Stimulated activated naive CD8-positive, alpha-beta T cell treated with anti-CD3 and anti-CD28 coated beads, Interleukin-15, Interleukin-2, amounts not matched to agents 100 ng/mL and 50 ng/mL, for 24 hours (primary cell): Measurements from ENCODE around the gene RABL2A.
"Not testable (repeated sequence)": the region's sequence is repeated elsewhere in the genome, so short reads cannot be mapped to it uniquely, and the experiment has no call there.

ENCODE experiments used
- H3K27ac Mint-ChIP-seq: one replicate; pipeline ENCODE4 v1.8.0; 2021; ENCODE audit warnings: mild to moderate bottlenecking, mixed read lengths
- H3K27me3 Mint-ChIP-seq: one replicate; pipeline ENCODE4 v1.8.0; 2021; ENCODE audit warnings: mixed read lengths
- H3K36me3 Mint-ChIP-seq: one replicate; pipeline ENCODE4 v1.8.0; 2021; ENCODE audit warnings: low read depth, mixed read lengths
- H3K4me1 Mint-ChIP-seq: one replicate; pipeline ENCODE4 v1.8.0; 2021; ENCODE audit warnings: low read depth, mixed read lengths
- H3K4me3 Mint-ChIP-seq: one replicate; pipeline ENCODE4 v1.8.0; 2021; ENCODE audit warnings: mild to moderate bottlenecking, mixed read lengths
- H3K9me3 Mint-ChIP-seq: one replicate; pipeline ENCODE4 v1.8.0; 2021; ENCODE audit warnings: mixed read lengths

RABL2A gene

DNA sequence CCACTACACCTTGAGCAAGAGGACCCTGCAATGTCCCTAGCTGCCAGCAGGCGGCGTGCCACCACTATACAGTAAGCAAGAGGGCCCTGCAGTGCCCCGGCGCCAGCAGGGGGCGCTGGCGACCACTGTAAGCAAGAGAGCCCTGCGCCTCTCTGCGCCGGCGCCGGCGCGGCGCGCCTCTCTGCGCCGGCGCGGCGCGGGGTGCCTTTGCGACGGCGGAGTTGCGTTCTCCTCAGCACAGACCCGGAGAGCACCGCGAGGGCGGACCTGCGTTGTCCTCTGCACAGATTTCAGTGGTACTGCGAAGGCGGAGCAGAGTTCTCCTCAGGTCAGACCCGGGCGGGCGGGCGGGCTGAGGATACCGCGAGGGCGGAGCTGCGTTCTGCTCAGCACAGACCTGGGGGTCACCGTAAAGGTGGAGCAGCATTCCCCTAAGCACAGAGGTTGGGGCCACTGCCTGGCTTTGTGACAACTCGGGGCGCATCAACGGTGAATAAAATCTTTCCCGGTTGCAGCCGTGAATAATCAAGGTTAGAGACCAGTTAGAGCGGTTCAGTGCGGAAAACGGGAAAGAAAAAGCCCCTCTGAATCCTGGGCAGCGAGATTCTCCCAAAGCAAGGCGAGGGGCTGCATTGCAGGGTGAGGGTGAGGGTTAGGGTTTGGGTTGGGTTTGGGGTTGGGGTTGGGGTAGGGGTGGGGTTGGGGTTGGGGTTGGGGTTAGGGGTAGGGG is 24.9 kb upstream of the RABL2A start:
- not testable (repeated sequence) for H3K27ac Mint-ChIP-seq, H3K9me3 Mint-ChIP-seq, H3K36me3 Mint-ChIP-seq, H3K27me3 Mint-ChIP-seq, H3K4me3 Mint-ChIP-seq
- peaks cover 11% of the 10 kb centered on the region for H3K4me1 Mint-ChIP-seq

GRCh38 chr2:113602869-113603466 is 24.1 kb upstream of the RABL2A start:
- peak overlapping the region; percentile 89 for H3K27ac Mint-ChIP-seq
- no peaks in the 10 kb centered on the region for H3K36me3 Mint-ChIP-seq
- no peaks in the 10 kb centered on the region for H3K9me3 Mint-ChIP-seq

GRCh38 chr2:113603467-113604084 is 23.5 kb upstream of the RABL2A start:
- H3K27me3 Mint-ChIP-seq, H3K9me3 Mint-ChIP-seq, H3K36me3 Mint-ChIP-seq: not testable (repeated sequence)
- peak overlapping the region; percentile 87 for H3K4me3 Mint-ChIP-seq
- H3K27ac Mint-ChIP-seq = peak overlapping the region; percentile 94
- peaks cover 11% of the 10 kb centered on the region for H3K4me1 Mint-ChIP-seq

More at GRCh38 chr2:113602869-113603466, 24.1 kb upstream of the RABL2A start:
- H3K4me3 Mint-ChIP-seq = peak overlapping the region; percentile 87
- no peaks in the 10 kb centered on the region for H3K27me3 Mint-ChIP-seq
- peaks cover 11% of the 10 kb centered on the region for H3K4me1 Mint-ChIP-seq

GRCh38 chr2:113604085-113604477 is 23.0 kb upstream of the RABL2A start:
- Mint-ChIP-seq H3K4me3 (peak overlapping the region; percentile 87), H3K4me1 (peaks cover 11% of the 10 kb centered on the region), H3K27ac (peak overlapping the region; percentile 94)
- not testable (repeated sequence) for H3K36me3 Mint-ChIP-seq, H3K9me3 Mint-ChIP-seq, H3K27me3 Mint-ChIP-seq

DNA sequence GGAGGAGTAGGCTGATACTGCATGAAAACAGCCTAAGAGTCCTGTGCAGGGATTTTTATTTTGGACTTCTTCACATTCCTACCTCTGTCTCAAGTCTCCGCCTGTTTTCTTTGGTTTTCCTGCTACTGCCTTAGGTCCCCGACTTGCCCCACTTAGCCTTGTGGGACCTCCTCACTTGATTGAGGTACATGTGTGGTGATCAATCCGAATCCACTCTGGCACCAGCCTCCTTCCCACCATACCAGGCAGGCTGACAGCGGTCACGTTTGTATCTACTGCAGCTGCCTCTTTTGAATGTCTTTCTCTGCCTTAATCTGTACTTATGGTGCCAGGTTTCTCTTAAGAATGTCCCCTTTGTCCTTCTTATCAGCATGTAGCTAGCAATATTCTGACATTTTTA is 22.4 kb upstream of the RABL2A start:
- Mint-ChIP-seq H3K27ac (peak overlapping the region; percentile 94), H3K4me1 (peaks cover 11% of the 10 kb centered on the region), H3K4me3 (peak overlapping the region; percentile 87)
- H3K27me3 Mint-ChIP-seq, H3K36me3 Mint-ChIP-seq, H3K9me3 Mint-ChIP-seq: not testable (repeated sequence)

DNA sequence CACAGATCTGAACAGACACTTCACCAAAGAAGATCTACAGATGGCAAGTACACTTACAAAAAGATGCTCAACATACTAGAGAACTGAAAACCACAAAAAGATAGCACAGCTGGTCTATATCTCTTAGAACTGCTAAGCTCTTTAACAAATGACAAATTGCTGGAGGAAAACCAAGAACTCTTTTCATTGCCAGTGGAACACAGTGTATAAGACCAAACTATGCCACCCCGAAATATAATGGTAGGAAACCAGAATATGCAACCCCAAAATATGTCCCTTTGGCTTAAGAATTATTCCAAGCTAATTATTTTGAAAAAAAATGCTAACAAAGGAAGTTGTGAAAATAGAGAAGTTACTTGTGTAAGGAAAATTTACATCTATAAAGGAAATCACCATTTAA is 21.0 kb upstream of the RABL2A start:
- not testable (repeated sequence) for H3K27ac Mint-ChIP-seq, H3K36me3 Mint-ChIP-seq, H3K27me3 Mint-ChIP-seq, H3K4me3 Mint-ChIP-seq, H3K9me3 Mint-ChIP-seq
- peaks cover 11% of the 10 kb centered on the region for H3K4me1 Mint-ChIP-seq

DNA sequence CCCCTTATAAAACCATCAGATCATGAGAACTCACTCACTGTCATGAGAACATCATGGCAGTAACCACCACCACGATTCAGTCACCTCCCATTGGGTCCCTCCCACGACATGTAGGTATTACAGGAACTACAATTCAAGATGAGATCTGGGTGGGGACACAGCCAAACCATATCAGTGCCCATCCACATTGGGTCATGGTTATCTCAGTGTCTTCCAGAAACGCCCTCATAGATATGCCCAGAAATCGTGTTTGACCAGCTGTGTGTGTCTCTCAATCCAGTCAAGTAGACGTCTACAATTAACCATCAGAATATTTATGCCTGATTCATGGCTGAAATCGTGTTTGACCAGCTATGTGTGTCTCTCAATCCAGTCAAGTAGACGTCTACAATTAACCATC is 17.2 kb upstream of the RABL2A start:
- H3K27ac Mint-ChIP-seq, H3K4me3 Mint-ChIP-seq, H3K4me1 Mint-ChIP-seq, H3K27me3 Mint-ChIP-seq, H3K9me3 Mint-ChIP-seq, H3K36me3 Mint-ChIP-seq: not testable (repeated sequence)

DNA sequence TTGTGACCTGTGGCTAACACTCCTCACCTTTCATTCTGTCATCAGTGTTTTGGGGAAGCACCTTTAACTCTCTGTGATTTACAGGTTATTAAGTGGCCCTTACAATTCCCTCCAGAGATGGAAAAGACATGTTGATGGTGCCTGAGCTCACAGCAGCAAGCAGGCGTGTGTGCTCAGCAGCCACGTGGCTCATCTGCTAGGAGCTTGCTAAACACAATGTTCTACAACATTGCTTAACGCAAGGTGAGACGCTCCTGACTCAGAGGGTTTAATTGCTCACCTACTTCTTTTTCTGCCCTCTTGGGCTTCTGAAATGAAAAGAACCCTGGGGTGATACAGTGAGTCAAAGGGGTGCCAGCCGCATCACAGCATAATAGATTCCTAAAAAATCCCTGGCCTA is 6.1 kb upstream of the RABL2A start:
- H3K9me3 Mint-ChIP-seq, H3K4me1 Mint-ChIP-seq, H3K27ac Mint-ChIP-seq, H3K27me3 Mint-ChIP-seq, H3K36me3 Mint-ChIP-seq, H3K4me3 Mint-ChIP-seq: not testable (repeated sequence)

GRCh38 chr2:113625906-113626305 is 1.2 kb upstream of the RABL2A start:
- Mint-ChIP-seq H3K36me3 (peaks cover 11% of the 10 kb centered on the region), H3K4me3 (peak overlapping the region; percentile 51), H3K4me1 (peaks cover 15% of the 10 kb centered on the region)
- not testable (repeated sequence) for H3K27ac Mint-ChIP-seq, H3K9me3 Mint-ChIP-seq, H3K27me3 Mint-ChIP-seq

DNA sequence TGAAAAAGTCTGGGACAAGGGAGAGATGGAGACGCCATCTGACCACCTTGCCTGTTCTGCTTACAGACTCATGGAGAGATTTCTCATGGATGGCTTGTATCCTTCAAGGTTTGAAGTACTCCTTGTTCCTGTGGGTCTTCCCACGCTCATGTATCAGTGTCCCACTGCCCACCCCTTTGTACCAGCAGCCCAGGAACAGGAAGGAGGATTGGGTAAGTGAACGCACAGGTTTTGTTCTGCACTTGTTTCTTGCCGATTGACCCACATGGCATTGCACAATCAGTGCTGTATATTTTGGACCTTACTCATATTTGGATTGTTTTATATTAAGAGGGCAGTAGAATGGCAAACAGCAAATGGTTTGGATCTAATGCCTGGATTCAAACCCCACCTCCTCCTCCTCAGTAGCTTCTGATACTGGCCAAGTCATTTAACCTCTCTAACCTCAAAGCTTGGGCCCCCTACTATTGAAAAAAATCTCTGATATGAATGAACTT is 5.8 kb downstream of the RABL2A start:
- H3K27ac Mint-ChIP-seq, H3K4me3 Mint-ChIP-seq, H3K4me1 Mint-ChIP-seq, H3K27me3 Mint-ChIP-seq, H3K9me3 Mint-ChIP-seq: not testable (repeated sequence)
- H3K36me3 Mint-ChIP-seq = peaks cover 21% of the 10 kb centered on the region

GRCh38 chr2:113635358-113635757 is 8.3 kb downstream of the RABL2A start:
- not testable (repeated sequence) for H3K27ac Mint-ChIP-seq, H3K9me3 Mint-ChIP-seq, H3K4me1 Mint-ChIP-seq, H3K4me3 Mint-ChIP-seq, H3K27me3 Mint-ChIP-seq
- peaks cover 15% of the 10 kb centered on the region for H3K36me3 Mint-ChIP-seq

DNA sequence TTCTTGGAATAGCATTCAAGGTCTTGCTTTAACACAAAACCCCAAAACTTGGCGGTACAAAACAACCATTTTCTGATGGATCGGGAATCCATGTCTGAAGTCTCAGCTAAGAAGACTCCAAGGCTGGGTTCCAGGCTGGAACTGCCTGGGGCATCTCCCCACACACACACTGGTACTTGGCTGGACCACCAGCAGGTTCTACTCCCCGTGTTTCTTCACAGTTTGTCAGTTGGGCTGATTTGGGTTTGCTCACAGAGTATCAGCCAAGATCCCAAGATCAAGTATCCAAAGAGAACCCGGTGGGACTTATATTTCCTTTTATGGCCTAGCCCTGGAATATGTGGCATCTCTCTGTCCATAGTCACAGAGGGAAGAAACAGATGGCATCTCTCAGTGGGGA is 9.2 kb downstream of the RABL2A start:
- H3K4me1 Mint-ChIP-seq, H3K27ac Mint-ChIP-seq, H3K27me3 Mint-ChIP-seq, H3K9me3 Mint-ChIP-seq, H3K4me3 Mint-ChIP-seq: not testable (repeated sequence)
- peaks cover 10% of the 10 kb centered on the region for H3K36me3 Mint-ChIP-seq

GRCh38 chr2:113638084-113638483 is 11.0 kb downstream of the RABL2A start:
- not testable (repeated sequence) for H3K36me3 Mint-ChIP-seq, H3K4me3 Mint-ChIP-seq, H3K9me3 Mint-ChIP-seq, H3K4me1 Mint-ChIP-seq, H3K27me3 Mint-ChIP-seq, H3K27ac Mint-ChIP-seq

DNA sequence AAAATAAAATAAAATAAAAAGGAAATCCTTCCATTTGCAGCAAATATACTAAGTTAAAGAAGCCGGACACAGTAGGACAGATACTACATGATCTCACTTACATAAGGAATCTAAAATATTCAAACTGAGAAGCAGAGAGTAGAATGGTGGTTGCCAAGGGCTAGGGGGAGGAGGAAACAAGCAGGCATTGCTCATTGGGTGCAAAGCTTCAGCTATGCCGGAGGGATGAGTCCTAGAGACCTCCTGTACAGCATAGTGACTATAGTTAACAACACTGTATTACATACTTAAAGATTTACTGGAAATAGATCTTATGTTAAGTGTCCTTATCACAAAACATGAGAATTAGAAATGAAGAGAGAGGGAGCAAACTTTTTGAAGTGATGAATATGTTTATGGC is 19.2 kb downstream of the RABL2A start:
- not testable (repeated sequence) for H3K36me3 Mint-ChIP-seq, H3K4me3 Mint-ChIP-seq, H3K27ac Mint-ChIP-seq, H3K9me3 Mint-ChIP-seq, H3K27me3 Mint-ChIP-seq, H3K4me1 Mint-ChIP-seq

- not testable (repeated sequence) for H3K4me1 Mint-ChIP-seq, H3K9me3 Mint-ChIP-seq, H3K36me3 Mint-ChIP-seq, H3K27me3 Mint-ChIP-seq, H3K27ac Mint-ChIP-seq, H3K4me3 Mint-ChIP-seq
Observed at GRCh38 chr2:113650834-113651815, 24.1 kb downstream of the RABL2A start.
